ENCODE results near the gene WDFY4.

The WDFY4 gene

GRCh38 chr10:48820231-48820630 lies 135.6 kb downstream of the WDFY4 start:
- DNase-seq = no peak

GRCh38 chr10:48820699-48821098 lies 136.0 kb downstream of the WDFY4 start:
- DNase-seq = no peak

- DNase-seq = no peak
Measured at GRCh38 chr10:48821111-48821510, 136.4 kb downstream of the WDFY4 start.

- no peak for DNase-seq
Measured at GRCh38 chr10:48821692-48822091, 137.0 kb downstream of the WDFY4 start.

- peak; percentile 37 for DNase-seq
Measured at GRCh38 chr10:48833674-48834073, 149.0 kb downstream of the WDFY4 start.

GRCh38 chr10:48834189-48834965 lies 149.7 kb downstream of the WDFY4 start:
- no peak for DNase-seq

GRCh38 chr10:48835781-48836180 lies 151.1 kb downstream of the WDFY4 start:
- DNase-seq = no peak

GRCh38 chr10:48836605-48837004 lies 151.9 kb downstream of the WDFY4 start:
- DNase-seq = no peak

- no peak for DNase-seq
Measured at GRCh38 chr10:48838834-48839233, 154.2 kb downstream of the WDFY4 start.

GRCh38 chr10:48839809-48840679 lies 155.4 kb downstream of the WDFY4 start:
- DNase-seq = no peak

- no peak for DNase-seq
Measured at GRCh38 chr10:48842231-48842630, 157.6 kb downstream of the WDFY4 start.

- DNase-seq = no peak
Measured at GRCh38 chr10:48843198-48843597, 158.5 kb downstream of the WDFY4 start.

GRCh38 chr10:48844616-48845015 lies 159.9 kb downstream of the WDFY4 start:
- no peak for DNase-seq

- DNase-seq = no peak
Measured at GRCh38 chr10:48845512-48845911, 160.8 kb downstream of the WDFY4 start.

- no peak for DNase-seq
Measured at GRCh38 chr10:48847691-48848090, 163.0 kb downstream of the WDFY4 start.

GRCh38 chr10:48856855-48857254 lies 172.2 kb downstream of the WDFY4 start:
- DNase-seq = no peak

- DNase-seq = no peak
Measured at GRCh38 chr10:48872234-48872633, 187.6 kb downstream of the WDFY4 start.

GRCh38 chr10:48878091-48878490 lies 193.4 kb downstream of the WDFY4 start:
- no peak for DNase-seq

- DNase-seq = no peak
Measured at GRCh38 chr10:48879451-48879850, 194.8 kb downstream of the WDFY4 start.

- DNase-seq = no peak
Measured at GRCh38 chr10:48880016-48880705, 195.5 kb downstream of the WDFY4 start.

- DNase-seq = no peak
Measured at GRCh38 chr10:48881937-48882336, 197.3 kb downstream of the WDFY4 start.

- DNase-seq = no peak
Measured at GRCh38 chr10:48882881-48883280, 198.2 kb downstream of the WDFY4 start.

GRCh38 chr10:48883701-48884100 lies 199.0 kb downstream of the WDFY4 start:
- no peak for DNase-seq
